Astrocyte of the spinal cord (primary cell): ENCODE data around the gene DPEP1.
A peak's percentile ranks its signal among the peaks of the same experiment; 100 is the strongest.

Experiments
- DNase-seq: peaks from one replicate; pipeline ENCODE4 v3.0.0; 2011; ENCODE audit warnings: low read depth, low spot score
- H3K4me3 ChIP-seq: 2 replicates; pipeline ENCODE4 v1.5.1; 2011; ENCODE audit warnings: low read depth, mild to moderate bottlenecking, low read length, moderate library complexity
- CTCF ChIP-seq: IDR thresholded peaks from 2 replicates; pipeline ENCODE4 v1.5.1; 2012; ENCODE audit warnings: low read depth, mild to moderate bottlenecking, low read length, inconsistent platforms
- in situ Hi-C: cut with HindIII; loops from 2 replicates; pipeline ENCODE4 v1.10.0; 2017; ENCODE audit warnings: low sequenced_read_pairs

Gene DPEP1

GRCh38 chr16:89619840-89620239, 6.4 kb downstream of the DPEP1 start:
- TF ChIP-seq CTCF: no peak
- no peak overlapping the region for H3K4me3 ChIP-seq
- in situ Hi-C loops: no loop called here
- DNase-seq: no peak

GRCh38 chr16:89620406-89620841, 7.0 kb downstream of the DPEP1 start:
- no peak for TF ChIP-seq CTCF
- no peak overlapping the region for H3K4me3 ChIP-seq
- DNase-seq: no peak
- in situ Hi-C loops: no loop called here

- no peak overlapping the region for H3K4me3 ChIP-seq
- no peak for TF ChIP-seq CTCF
- DNase-seq: no peak
- in situ Hi-C loops: no loop called here
These were observed 7.8 kb downstream of the DPEP1 start for GRCh38 chr16:89621136-89621697.

GRCh38 chr16:89621698-89622409, 8.4 kb downstream of the DPEP1 start:
- no peak overlapping the region for H3K4me3 ChIP-seq
- TF ChIP-seq CTCF: no peak
- in situ Hi-C loops: no loop called here
- DNase-seq: no peak

GRCh38 chr16:89623511-89624261, 10.2 kb downstream of the DPEP1 start:
- peak; percentile 31 for DNase-seq
- in situ Hi-C loops: no loop called here
- no peak for TF ChIP-seq CTCF
- H3K4me3 ChIP-seq: no peak overlapping the region

GRCh38 chr16:89624777-89625761, 11.6 kb downstream of the DPEP1 start:
- TF ChIP-seq CTCF: no peak
- H3K4me3 ChIP-seq: no peak overlapping the region
- DNase-seq: no peak
- in situ Hi-C loops: no loop called here
